Activated effector memory CD4-positive, alpha-beta T cell treated with Interleukin-2 at 50 U/mL for 16 hours (primary cell): ENCODE results near the gene PSMA6.
"Not testable (repeated sequence)": the region's sequence is repeated elsewhere in the genome, so short reads cannot be mapped to it uniquely, and the experiment has no call there.

Experiments used
- DNase-seq: peaks from one replicate; pipeline ENCODE4 v3.0.0-alpha.2; 2020

Gene PSMA6

GRCh38 chr14:35285168-35286002 lies 6.8 kb upstream of the PSMA6 start:
- DNase-seq: no peak

GRCh38 chr14:35286003-35286600 lies 6.1 kb upstream of the PSMA6 start:
- no peak for DNase-seq

- DNase-seq: no peak
Measured at GRCh38 chr14:35286707-35287106, 5.5 kb upstream of the PSMA6 start.

GRCh38 chr14:35287431-35288013 lies 4.7 kb upstream of the PSMA6 start:
- no peak for DNase-seq

- DNase-seq: no peak
Measured at GRCh38 chr14:35289623-35290022, 2.6 kb upstream of the PSMA6 start.

- no peak for DNase-seq
Measured at GRCh38 chr14:35292770-35293561, 784 bp downstream of the PSMA6 start.

GRCh38 chr14:35295845-35296161 lies 3.6 kb downstream of the PSMA6 start:
- DNase-seq: no peak

- DNase-seq: no peak
Measured at GRCh38 chr14:35296545-35296944, 4.4 kb downstream of the PSMA6 start.

- no peak for DNase-seq
Measured at GRCh38 chr14:35297706-35298105, 5.5 kb downstream of the PSMA6 start.

- DNase-seq: no peak
Measured at GRCh38 chr14:35298351-35298750, 6.2 kb downstream of the PSMA6 start.

GRCh38 chr14:35299708-35300107 lies 7.5 kb downstream of the PSMA6 start:
- DNase-seq: no peak

- no peak for DNase-seq
Measured at GRCh38 chr14:35300228-35300627, 8.0 kb downstream of the PSMA6 start.

- DNase-seq: not testable (repeated sequence)
Measured at GRCh38 chr14:35301334-35301733, 9.2 kb downstream of the PSMA6 start.

- DNase-seq: no peak
Measured at GRCh38 chr14:35301735-35302528, 9.8 kb downstream of the PSMA6 start.

- no peak for DNase-seq
Measured at GRCh38 chr14:35303149-35303935, 11.2 kb downstream of the PSMA6 start.

- no peak for DNase-seq
Measured at GRCh38 chr14:35304812-35305462, 12.8 kb downstream of the PSMA6 start.

GRCh38 chr14:35305633-35306032 lies 13.5 kb downstream of the PSMA6 start:
- DNase-seq: no peak

- DNase-seq: no peak
Measured at GRCh38 chr14:35306114-35306513, 13.9 kb downstream of the PSMA6 start.

GRCh38 chr14:35317820-35318219 lies 25.6 kb downstream of the PSMA6 start:
- DNase-seq: no peak

- no peak for DNase-seq
Measured at GRCh38 chr14:35319509-35319908, 27.3 kb downstream of the PSMA6 start.

GRCh38 chr14:35320472-35320871 lies 28.3 kb downstream of the PSMA6 start:
- DNase-seq: no peak
